ENCODE data around the gene DALRD3. TPM values are rescaled to one million over a fixed set of nuclear protein-coding genes. Genes with fewer than 3 reads are reported as not detected.
A peak's percentile ranks its signal among the peaks of the same experiment; 100 is the strongest.

The DALRD3 gene, protein sequence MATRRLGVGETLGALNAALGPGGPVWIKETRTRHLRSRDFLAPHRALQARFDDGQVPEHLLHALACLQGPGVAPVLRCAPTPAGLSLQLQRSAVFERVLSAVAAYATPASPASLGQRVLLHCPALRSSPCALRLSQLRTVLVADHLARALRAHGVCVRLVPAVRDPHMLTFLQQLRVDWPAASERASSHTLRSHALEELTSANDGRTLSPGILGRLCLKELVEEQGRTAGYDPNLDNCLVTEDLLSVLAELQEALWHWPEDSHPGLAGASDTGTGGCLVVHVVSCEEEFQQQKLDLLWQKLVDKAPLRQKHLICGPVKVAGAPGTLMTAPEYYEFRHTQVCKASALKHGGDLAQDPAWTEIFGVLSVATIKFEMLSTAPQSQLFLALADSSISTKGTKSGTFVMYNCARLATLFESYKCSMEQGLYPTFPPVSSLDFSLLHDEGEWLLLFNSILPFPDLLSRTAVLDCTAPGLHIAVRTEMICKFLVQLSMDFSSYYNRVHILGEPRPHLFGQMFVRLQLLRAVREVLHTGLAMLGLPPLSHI
- 10 to 100 TPM; 50.2 to 60.3 TPM for total RNA-seq

DNA sequence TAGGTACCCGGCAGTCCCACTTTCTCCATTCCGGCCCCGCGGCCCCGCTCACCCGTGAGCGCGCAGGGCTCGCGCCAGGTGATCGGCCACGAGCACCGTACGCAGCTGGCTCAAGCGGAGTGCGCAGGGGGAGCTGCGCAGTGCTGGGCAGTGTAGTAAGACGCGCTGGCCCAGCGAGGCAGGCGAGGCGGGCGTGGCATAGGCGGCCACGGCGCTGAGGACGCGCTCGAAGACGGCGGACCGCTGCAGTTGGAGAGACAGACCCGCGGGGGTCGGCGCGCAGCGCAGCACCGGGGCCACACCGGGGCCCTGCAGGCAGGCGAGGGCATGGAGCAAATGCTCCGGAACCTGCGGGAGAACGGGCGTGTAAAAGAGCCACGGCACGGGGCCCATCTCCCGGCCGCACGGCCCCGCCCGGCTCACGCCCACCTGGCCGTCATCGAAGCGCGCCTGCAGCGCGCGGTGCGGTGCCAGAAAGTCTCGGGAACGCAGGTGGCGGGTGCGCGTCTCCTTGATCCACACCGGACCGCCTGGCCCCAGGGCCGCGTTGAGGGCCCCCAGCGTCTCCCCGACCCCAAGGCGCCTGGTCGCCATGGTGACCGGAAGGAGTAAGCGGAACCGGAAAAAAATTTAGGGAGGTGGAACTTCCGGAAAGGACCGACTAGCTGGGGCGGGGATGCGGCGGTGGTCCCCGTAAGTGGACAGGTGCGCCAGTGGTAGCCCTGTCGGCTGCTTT, at the start of gene DALRD3:
Gene DALRD3, minus strand, starts transcription at position 610 of the 736 bp plus-strand sequence. Its CDS starts 16 bp downstream, at position 594.
- Histone ChIP-seq H3K36me3 (peaks cover 12 to 16% of the 10 kb centered on the region in 2 donors), H3K4me1 (replicated peaks) (peaks cover 3% of the 10 kb centered on the region), H3K27ac (peak within 1 kb of the TSS; percentile 74 to 75), H3K9me3 (no peaks in the 10 kb centered on the region), H3K4me3 (peak within 1 kb of the TSS; percentile 50 to 74), H3K27me3 (replicated peaks; ENCODE audit: insufficient read depth) (no peaks in the 10 kb centered on the region)
- WGBS: 1% methylated on average over 35 of the region's 85 CpGs
- DNase-seq (ENCODE audit: low spot score): peak; percentile 58
- TF ChIP-seq POLR2AphosphoS5 (IDR thresholded peaks at IDR 0.05): peak; percentile 66
- TF ChIP-seq, protein P1, sequence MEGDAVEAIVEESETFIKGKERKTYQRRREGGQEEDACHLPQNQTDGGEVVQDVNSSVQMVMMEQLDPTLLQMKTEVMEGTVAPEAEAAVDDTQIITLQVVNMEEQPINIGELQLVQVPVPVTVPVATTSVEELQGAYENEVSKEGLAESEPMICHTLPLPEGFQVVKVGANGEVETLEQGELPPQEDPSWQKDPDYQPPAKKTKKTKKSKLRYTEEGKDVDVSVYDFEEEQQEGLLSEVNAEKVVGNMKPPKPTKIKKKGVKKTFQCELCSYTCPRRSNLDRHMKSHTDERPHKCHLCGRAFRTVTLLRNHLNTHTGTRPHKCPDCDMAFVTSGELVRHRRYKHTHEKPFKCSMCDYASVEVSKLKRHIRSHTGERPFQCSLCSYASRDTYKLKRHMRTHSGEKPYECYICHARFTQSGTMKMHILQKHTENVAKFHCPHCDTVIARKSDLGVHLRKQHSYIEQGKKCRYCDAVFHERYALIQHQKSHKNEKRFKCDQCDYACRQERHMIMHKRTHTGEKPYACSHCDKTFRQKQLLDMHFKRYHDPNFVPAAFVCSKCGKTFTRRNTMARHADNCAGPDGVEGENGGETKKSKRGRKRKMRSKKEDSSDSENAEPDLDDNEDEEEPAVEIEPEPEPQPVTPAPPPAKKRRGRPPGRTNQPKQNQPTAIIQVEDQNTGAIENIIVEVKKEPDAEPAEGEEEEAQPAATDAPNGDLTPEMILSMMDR (IDR thresholded peaks at IDR 0.05): peak in 1 of 4 experiments; percentile 1
- TF ChIP-seq POLR2A (IDR thresholded peaks at IDR 0.05): peak; percentile 47
- intact Hi-C loops (cut with DNase I): no loop called here

DNA sequence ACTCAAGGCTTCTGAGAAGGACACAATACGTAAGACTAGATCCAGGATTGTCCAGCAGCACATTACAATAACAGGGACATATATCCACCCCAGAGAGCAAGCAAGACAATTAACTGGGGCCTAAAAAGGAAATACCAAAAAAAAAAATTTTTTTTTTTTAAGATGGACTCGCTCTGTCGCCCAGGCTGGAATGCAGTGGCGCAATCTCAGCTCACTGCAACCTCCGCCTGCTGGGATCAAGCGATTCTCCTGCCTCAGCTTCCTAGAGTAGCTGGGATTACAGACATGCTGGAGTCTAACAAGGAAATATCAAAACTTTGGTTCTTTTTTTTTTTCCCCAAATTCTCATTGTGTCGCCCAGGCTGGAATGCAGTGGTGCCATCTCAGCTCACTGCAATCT, 39.6 kb upstream of the DALRD3 start:
- H3K27ac ChIP-seq: no peak overlapping the region
- H3K9me3 ChIP-seq: no peaks in the 10 kb centered on the region
- intact Hi-C loops (cut with DNase I): no loop called here
- no peak overlapping the region for H3K4me3 ChIP-seq
- H3K4me1 ChIP-seq (replicated peaks): no peaks in the 10 kb centered on the region
- no peaks in the 10 kb centered on the region for H3K27me3 ChIP-seq (replicated peaks; ENCODE audit: insufficient read depth)
- TF ChIP-seq POLR2AphosphoS5 (IDR thresholded peaks at IDR 0.05) (no peak), POLR2A (IDR thresholded peaks at IDR 0.05) (no peak)
- TF ChIP-seq, protein P1 (IDR thresholded peaks at IDR 0.05): no peak
- peaks cover 14 to 19% of the 10 kb centered on the region in 2 donors for H3K36me3 ChIP-seq
- WGBS: 92% methylated on average over 7 of the region's 7 CpGs
- no peak for DNase-seq (ENCODE audit: low spot score)

DNA sequence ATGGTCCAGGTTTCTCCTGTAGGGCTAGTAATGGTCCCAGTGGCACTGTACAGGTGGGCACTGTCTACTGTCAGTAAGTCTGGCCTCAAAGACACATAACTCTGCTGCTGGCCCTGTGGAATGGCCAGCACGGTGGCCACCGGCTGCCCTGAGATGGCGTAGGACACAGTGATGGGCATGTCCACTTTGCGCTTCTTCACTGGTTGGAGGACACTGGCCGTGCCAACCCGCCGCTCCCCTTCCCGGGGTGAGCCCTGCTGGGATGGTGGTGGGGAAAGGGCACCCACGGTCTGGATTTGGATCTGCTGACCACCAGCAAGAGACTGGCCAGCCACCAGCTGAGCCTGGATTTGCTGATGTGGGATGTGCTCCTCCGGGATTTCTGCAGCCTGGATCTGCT, 38.9 kb upstream of the DALRD3 start:
- no peak for DNase-seq (ENCODE audit: low spot score)
- no peaks in the 10 kb centered on the region for H3K9me3 ChIP-seq
- no peaks in the 10 kb centered on the region for H3K27me3 ChIP-seq (replicated peaks; ENCODE audit: insufficient read depth)
- H3K4me3 ChIP-seq: no peak overlapping the region
- TF ChIP-seq POLR2AphosphoS5 (IDR thresholded peaks at IDR 0.05) (no peak), POLR2A (IDR thresholded peaks at IDR 0.05) (no peak)
- TF ChIP-seq, protein P1 (IDR thresholded peaks at IDR 0.05): no peak
- intact Hi-C loops (cut with DNase I): no loop called here
- WGBS: 96% methylated on average over 6 of the region's 10 CpGs
- peaks cover 14 to 19% of the 10 kb centered on the region in 2 donors for H3K36me3 ChIP-seq
- H3K4me1 ChIP-seq (replicated peaks): no peaks in the 10 kb centered on the region
- H3K27ac ChIP-seq: no peak overlapping the region

DNA sequence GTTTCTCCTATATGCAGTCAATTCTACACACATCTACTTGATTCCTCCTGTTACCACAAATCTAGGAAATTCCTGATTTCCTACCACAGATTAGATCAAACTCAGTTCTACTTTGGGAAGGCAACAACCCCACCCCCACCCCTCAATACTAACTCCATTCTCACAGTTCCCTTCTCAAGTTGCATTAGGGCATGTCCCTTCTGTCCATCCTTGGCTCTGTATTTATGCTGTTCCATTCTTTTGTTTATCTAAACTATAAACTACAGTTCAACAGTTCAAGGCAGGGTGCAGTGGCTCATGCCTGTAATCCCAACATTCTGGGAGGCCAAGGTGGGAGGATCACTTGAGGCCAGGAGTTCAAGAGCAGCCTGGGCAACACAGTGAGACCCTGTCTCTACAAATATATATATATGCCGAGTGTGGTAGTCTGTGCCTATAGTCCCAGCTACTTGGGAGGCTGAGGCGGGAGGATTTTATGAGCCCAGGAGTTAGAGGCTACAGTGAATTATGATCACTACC, 36.0 kb upstream of the DALRD3 start:
- Histone ChIP-seq H3K27ac (no peak overlapping the region), H3K4me1 (replicated peaks) (no peaks in the 10 kb centered on the region), H3K4me3 (no peak overlapping the region), H3K27me3 (replicated peaks; ENCODE audit: insufficient read depth) (no peaks in the 10 kb centered on the region), H3K36me3 (peaks cover 14 to 19% of the 10 kb centered on the region in 2 donors), H3K9me3 (no peaks in the 10 kb centered on the region)
- TF ChIP-seq, protein P1 (IDR thresholded peaks at IDR 0.05): no peak
- no peak for TF ChIP-seq POLR2AphosphoS5 (IDR thresholded peaks at IDR 0.05)
- no peak for TF ChIP-seq POLR2A (IDR thresholded peaks at IDR 0.05)
- intact Hi-C loops (cut with DNase I): no loop called here
- 97% methylated on average over 2 of the region's 2 CpGs for WGBS
- no peak for DNase-seq (ENCODE audit: low spot score)

Measured in prostate gland (tissue), 2 donors.